Activated CD4-positive, alpha-beta T cell treated with anti-CD3 and anti-CD28 coated beads, Interleukin-2, amount 50 U/mL, for 16 hours (primary cell): ENCODE measurements around the gene ZDHHC11.
A peak's percentile ranks its signal among the peaks of the same experiment; 100 is the strongest.
"Not testable (repeated sequence)": the region's sequence is repeated elsewhere in the genome, so short reads cannot be mapped to it uniquely, and the experiment has no call there.

Experiments used
- DNase-seq: peaks from one replicate; pipeline ENCODE4 v3.0.0-alpha.2; 2020

ZDHHC11 gene

DNA sequence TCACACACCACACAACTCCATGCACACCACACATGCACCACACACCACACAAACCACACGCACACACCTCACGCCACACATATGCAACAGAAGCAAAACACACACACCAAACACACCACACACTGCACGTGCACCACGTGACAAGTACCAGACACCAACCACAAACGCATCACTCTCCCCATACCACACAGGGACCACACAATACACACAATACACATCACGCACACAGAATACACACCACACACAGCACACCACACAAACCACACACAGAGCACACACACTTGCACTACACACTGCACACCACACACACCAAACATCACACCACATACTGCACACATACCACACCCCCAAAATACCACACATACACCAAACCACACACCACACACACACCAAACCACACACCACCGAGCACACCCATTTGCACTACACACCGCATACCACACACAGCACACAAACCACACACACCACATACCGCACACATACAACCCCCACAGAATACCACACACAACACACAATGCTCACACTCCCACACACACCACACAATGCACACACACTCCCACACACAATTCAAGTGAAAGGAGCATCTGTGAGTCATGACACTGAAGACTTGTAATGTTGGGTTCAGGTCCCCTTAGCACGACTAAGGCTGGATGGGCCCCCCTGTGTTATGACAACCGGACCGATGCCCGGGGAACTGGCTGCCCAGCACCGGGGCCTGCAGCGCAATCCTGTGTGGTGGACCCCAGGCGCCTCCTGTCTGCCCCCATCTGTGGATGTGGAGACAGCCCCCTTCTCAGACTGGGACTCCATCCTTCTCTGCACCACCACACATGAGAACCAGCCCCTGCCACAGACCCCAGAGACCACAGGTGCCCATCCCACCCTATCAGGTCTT lies 6.0 kb upstream of the ZDHHC11 start:
- no peak for DNase-seq

DNA sequence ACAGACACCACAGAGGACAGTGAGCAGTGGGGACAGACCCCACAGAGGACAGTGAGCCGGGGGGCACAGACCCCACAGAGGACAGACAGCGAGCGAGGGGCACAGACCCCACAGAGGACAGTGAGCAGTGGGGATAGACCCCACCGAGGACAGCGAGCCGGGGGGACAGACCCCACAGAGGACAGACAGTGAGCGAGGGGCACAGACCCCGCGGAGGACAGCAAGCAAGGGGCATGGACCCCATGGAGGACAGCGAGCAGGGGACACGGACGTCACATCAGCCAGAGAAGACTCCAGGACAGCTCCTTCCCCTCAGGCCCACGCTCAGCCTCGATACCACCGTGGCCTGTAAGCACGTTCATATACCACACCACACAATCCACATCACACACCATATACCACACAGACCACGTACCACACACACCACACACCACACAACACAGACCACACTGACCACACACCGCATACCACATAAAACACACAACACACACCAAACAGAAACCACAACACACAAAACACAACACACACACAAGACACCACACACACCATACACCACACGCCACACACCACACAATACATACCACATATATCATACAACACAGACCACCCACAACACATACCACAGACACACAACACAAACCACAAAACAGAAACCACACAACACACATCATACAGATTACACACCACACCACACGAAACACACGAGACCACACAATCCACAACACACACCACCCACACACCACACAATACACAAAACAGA lies 5.2 kb upstream of the ZDHHC11 start:
- no peak for DNase-seq

DNA sequence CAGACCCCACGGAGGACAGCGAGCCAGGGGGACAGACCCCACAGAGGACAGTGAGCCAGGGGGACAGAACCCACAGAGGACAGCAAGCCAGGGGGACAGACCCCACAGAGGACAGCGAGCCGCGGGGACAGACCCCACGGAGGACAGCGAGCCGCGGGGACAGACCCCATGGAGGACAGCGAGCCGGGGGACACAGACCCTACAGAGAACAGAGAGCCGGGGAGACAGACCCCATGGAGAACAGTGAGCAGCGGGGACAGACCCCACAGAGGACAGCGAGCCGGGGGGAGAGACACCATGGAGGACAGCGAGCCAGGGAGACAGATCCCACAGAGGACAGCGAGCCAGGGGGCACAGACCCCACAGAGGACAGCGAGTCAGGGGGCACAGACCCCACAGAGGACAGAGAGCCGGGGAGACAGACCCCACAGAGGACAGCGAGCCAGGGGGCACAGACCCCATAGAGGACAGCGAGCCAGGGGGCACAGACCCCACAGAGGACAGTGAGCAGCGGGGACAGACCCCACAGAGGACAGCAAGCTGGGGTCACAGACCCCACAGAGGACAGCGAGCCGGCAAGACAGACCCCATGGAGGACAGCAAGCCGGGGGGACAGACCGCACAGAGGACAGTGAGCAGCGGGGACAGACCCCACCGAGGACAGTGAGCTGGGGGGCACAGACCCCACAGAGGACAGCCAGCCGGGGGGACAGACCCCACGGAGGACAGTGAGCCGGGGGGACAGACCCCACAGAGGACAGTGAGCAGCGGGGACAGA lies 4.4 kb upstream of the ZDHHC11 start:
- DNase-seq = no peak

DNA sequence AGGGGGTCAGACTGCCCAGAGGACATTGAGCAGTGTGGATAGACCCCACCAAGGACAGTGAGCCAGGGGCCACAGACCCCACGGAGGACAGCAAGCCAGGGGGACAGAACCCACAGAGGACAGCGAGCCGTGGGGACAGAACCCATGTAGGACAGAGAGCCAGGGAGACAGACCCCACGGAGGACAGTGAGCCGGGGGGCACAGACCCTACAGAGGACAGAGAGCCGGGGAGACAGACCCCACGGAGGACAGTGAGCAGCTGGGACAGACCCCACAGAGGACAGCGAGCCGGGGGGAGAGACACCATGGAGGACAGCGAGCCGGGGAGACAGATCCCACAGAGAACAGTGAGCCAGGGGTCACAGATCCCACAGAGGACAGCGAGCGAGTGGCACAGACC lies 3.4 kb upstream of the ZDHHC11 start:
- DNase-seq = no peak

DNA sequence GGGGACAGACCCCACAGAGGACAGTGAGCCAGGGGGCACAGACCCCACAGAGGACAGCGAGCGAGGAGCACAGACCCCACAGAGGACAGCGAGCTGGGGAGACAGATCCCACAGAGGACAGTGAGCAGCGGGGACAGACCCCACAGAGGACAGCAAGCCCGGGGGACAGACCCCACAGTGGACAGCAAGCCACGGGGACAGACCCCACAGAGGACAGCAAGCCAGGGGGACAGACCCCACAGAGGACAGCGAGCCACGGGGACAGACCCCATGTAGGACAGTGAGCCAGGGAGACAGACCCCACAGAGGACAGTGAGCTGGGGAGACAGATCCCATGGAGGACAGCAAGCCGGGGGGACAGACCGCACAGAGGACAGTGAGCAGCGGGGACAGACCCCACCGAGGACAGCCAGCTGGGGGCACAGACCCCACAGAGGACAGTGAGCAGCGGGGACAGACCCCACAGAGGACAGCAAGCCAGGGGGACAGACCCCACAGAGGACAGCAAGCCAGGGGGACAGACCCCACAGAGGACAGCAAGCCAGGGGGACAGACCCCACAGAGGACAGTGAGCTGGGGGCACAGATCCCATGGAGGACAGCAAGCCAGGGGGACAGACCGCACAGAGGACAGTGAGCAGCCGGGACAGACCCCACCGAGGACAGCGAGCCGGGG lies 2.8 kb upstream of the ZDHHC11 start:
- DNase-seq = not testable (repeated sequence)

DNA sequence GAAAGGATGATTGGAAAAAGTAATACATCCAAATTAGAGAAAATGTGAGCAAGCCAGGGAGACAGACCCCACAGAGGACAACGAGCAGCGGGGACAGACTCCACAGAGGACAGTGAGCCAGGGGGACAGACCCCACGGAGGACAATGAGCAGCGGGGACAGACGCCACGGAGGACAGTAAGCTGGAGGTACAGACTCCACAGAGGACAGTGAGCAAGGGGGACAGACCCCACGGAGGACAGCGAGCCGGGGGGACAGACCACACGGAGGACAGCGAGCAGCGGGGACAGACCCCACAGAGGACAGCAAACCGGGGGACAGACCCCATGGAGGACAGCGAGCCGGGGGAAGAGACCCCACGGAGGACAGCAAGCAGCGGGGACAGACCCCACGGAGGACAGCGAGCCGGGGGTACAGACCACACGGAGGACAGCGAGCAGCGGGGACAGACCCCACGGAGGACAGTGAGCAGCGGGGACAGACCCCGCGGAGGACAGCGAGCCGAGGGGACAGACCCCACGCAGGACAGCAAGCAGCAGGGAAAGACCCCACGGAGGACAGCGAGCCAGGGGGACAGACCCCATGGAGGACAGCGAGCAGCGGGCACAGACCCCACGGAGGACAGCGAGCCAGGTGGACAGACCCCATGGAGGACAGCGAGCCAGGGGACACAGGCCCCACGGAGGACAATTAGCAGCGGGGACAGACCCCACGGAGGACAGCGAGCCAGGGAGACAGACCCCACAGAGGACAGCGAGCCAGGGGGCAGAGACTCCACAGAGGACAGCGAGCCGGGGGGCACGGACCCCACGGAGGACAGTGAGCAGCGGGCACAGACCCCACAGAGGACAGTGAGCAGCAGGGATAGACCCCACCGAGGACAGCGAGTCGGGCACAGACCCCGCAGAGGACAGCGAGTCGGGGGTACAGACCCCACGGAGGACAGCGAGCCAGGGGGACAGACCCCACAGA lies 1.9 kb upstream of the ZDHHC11 start:
- DNase-seq = no peak

DNA sequence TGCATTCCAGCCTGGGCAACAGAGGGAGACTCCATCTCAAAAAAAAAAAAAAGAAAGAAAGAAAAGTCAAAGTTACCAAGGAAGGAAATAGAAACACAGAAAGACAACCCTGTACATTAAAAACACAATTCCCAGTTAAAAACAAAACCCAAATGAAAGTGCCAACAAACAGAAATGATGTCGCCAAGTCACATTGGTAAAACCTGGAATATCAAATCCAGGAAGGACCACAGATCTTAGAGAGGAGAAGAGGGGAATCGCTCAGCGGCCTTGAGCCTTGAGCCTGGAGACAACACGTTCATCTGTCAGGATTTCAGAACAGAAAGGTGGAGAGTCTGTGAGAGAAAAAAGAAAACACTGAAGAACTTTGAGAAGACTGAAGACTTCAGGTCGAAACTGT lies 1.2 kb upstream of the ZDHHC11 start:
- no peak for DNase-seq

DNA sequence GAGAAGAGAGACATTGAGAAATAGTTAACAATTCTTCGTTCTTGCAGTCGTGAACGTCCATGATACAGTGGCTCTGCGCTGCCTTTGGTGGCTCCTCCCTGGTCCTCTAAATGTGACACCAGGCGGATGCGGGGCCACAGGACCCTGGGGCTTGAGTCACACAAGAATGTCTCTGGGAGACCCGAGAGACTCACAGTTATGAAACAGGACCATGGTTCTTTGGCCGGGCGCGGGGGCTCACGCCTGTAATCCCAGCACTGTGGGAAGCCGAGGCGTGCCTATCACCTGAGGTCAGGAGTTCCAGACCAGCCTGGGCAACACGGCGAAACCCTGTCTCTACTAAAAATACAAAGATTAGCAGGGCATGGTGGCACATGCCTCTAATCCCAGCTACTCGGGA lies 767 bp upstream of the ZDHHC11 start:
- DNase-seq = no peak

DNA sequence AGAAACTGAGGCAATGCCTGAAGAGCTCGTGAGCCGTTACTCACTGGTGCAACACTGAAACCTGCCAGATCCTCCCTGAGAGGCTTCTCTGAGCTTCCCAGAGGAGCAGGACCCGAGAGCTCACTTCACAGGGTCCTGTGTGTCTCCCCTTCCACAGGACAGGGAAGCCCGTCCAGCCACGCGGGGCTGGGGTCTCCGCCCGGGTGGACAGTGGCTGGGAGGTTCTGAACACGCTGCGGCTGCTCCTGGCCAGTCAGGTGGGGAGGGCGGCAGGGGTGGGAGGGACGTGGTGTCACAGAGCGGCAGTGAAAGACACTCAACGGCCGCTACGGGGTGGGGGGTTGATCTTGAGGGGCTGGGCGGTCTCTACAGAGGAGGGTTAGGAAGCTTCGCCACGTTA lies 290 bp upstream of the ZDHHC11 start:
- no peak for DNase-seq

DNA sequence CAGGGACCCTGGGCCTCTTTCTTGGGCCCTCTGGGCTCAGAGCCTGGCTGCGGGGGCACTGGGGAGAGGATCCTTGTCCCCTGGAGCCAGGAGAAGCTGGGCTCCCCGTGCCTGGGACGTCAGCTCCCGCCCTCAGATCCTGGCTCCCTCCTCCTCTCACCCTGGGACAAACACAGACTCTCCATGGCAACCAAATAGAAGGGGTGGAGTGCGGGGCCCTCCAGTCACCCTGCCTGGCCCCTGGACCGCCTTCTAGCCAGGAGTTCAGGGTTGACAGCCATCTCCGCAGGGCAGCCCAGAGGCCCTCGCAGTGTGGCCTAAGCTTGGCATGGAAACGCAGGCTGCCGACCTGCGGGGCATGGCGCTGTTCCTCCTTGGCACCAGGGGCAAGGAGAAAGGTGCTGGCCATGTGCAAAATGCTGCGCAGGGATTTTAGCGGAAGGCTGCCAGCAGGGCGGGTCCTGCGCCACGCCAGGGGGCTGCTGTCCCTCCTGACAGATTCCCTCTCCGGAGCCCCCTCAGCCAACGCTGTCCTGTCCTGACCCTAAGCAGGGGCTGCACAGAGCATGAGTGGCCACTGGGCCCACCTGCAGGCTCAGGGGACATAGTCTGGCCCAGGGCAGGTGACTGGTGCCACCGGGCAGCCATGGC lies 1.0 kb downstream of the ZDHHC11 start:
- DNase-seq = no peak

DNA sequence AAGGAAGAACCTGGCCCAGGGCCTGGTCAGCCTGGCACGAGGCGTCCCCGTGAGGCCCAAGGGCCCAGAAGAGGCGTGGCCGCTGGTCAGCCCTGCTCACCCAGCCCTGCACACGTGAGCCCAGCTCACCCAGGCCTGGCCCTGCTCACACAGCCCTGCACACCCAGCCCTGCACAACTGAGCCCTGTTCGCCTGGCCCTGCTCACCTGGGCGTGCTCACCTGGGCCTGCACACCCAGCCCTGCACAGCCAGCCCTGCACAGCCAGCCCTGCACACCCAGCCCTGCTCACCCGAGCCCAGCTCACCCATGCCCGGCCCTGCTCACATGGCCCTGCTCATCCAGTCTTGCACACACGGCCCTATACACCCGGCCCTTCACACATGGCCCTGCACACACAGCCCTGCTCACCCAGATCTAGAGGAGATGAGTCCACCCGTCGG lies 2.1 kb downstream of the ZDHHC11 start:
- DNase-seq = no peak

DNA sequence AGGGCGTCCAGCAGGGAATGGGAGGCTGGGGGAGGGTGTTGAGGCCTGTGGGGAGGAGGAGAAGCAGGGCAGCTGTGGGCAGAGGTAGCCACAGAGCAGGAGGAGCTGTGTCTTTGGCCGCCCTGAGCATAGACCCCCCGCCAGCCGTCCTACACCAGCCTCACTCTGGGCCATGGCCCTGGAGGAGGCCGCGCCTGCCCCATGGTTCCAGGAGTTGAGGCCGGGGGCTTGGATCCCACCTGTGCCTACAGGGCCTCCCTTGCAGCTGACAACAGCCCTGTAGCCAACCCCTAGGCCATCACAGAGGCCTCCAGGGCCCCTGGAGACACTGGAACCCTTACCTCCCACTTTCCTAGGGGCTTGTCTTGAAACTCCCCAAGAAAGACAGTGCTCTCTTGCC lies 3.0 kb downstream of the ZDHHC11 start:
- not testable (repeated sequence) for DNase-seq

DNA sequence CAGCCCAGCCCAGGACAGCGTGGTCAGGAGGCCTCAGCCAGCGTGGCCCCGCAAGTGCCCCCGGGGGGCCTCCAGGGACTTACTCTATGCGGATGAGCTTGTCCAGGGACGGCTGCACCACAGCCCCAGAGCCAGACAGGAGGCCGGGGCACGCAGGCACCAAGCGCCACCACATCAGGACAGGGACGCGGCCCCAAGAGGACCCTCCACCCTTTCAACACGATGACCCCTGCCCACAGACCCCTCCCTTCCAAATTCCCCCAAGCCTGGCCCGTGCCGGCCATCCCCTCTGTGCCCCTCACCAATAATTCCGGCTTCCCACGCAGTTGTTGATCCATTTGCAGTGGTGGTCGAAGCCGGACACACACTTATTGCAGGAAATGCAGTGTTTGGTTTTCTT lies 3.6 kb downstream of the ZDHHC11 start:
- not testable (repeated sequence) for DNase-seq

DNA sequence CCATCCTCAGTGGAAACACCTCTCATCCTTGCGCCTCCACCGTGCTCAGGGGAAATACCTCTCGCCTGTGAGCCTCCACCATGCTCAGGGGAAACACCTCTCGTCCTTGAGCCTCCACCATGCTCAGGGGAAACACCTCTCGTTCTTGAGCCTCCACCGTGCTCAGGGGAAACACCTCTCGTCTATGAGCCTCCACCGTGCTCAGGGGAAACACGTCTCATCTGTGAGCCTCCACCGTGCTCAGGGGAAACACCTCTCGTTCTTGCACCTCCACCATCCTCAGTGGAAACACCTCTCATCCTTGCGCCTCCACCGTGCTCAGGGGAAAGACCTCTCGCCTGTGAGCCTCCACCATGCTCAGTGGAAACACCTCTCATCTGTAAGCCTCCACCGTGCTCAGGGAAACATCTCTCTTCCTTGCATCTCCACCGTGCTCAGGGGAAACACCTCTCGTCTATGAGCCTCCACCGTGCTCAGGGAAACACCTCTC lies 4.1 kb downstream of the ZDHHC11 start:
- DNase-seq = peak; percentile 24

DNA sequence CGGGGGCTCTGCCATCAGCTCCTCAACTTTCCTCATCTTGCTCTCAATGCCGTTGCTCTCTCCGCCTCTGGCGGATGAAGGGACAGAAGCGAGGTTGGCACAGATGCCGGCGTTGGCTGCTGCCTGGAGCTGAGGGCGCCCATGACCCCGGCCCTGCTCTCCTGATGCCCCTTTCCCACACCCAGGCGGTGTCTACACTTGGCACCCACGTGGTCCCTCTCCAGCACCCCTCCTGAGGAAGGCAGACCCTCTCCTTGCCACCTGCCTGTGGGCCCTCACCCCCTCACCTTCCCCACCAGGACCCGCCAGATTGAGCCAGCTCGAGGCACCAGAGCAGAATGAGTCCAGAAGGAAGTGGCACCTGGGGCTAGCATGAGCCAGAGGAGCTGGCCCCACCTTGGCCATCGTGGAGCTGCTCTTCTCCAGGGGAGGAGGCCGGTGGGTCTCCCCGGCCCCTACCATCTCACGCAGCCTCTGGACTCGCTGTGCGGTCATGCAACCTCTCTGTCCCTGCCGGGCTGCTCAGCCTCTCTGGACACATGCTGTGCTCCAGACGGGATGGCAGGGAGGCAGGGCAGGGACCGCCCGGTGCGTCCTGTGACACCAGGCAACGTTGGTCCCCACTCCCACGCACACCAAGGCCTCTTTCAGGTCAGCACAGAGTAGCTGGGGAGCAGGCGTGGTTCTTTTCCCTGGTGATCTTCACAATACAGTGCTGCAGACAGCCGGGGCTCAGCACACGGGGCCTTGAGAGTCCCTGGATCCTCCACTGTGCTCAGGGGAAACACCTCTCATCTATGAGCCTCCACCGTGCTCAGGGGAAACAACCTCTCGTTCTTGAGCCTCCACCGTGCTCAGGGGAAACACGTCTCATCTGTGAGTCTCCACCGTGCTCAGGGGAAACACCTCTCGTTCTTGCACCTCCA lies 4.8 kb downstream of the ZDHHC11 start:
- not testable (repeated sequence) for DNase-seq

DNA sequence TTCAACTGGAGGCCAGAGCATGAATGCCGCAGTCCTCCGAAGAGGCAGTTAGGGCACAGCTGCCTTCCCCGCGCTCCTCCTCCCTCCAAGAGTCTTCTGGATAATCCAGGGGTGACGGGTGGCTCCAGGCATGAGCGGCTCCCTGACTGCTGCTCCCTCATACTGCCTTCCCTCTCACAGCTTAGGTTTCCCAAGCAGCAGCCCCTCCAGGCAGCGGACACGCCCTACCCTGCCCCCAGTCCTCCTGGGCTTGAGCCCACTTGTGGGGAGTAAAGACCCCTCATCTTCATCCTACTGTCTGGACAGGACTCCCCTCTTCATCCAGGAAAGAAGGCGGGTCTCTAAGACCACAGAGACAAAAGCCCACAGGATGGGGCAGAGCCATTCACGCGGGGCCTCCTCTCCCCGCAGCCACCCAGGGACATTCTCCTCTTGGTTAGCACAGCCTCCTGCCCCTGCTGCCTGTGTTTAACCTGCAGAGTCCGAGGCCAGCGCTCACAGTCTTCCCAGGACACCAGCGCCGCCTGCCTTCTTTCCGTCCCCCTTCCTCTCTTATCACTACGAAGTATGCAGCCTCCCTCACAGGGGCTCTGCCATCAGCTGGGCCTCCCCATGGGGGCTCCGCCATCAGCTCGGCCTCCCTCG lies 5.6 kb downstream of the ZDHHC11 start:
- DNase-seq = not testable (repeated sequence)

DNA sequence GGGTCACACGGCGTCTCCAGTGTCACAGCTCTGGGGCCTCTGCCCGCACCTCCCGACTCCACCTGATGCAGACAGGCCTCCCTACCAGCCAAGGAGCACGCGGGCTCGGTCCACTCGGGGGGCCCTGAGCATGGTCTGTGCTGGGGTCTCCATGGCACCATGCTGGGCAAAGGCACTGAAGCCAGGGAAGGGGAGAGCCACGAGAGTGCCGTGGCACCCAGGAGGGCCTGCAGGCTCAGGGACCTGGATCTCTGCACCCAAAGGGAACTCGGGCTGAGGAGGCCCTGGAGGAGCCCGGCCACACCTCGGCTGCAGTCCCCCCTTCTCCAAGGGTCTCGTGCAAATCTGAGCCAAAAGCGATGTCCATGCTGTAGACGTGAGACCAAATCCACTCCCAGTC lies 6.4 kb downstream of the ZDHHC11 start:
- not testable (repeated sequence) for DNase-seq

DNA sequence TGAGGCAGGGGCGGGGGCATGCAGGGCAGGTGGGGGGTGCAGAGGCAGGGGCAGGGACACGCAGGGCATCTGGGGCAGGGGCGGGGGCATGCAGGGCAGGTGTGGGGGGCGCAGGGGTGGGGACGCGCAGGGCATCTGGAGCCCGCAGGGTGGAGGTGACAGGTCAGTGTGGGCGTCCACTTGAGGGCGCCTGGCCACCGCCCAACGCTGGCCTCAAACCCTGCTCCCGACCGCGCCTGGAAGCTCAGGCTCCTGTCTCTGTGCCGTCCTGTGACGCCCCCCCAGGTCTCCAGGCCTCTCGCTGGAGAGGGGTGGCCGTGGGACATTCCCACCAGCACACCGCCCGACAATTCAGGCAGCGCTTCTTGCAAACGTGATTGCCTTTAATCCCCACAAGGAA lies 6.9 kb downstream of the ZDHHC11 start:
- not testable (repeated sequence) for DNase-seq

DNA sequence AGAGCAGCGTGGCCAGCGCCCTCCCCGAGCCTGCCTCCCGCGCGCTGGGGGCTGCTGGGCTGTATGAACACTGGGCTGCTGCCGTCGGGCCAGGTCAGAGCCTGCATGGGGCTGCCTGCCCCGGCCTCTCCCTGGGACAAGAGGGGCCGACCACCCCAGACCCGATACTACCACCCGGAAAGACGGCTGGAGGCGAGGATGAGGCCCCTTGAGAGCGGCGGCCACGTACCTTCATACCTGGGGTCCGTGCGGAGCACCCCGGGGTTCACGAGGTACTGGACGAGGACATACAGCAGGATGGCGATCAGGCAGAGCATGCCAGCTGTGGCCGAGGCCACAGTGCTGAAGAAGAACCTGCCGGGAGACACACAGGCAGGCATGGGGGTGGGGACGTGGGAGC lies 7.4 kb downstream of the ZDHHC11 start:
- not testable (repeated sequence) for DNase-seq
